ENCODE results near the gene ZDHHC6.
"Not testable (repeated sequence)": the region's sequence is repeated elsewhere in the genome, so short reads cannot be mapped to it uniquely, and the experiment has no call there.

The ZDHHC6 gene

GRCh38 chr10:112466802-112467201 is 20.1 kb upstream of the ZDHHC6 start:
- WGBS, 2 experiments = 92 to 93% methylated on average over 3 of the region's 3 CpGs
- H3K36me3 ChIP-seq (ENCODE audit: control insufficient read depth, insufficient read depth, low read length) = peaks cover 12% of the 10 kb centered on the region
- no peak overlapping the region for H3K4me3 ChIP-seq (ENCODE audit: insufficient read depth, low read depth, low read length)
- no peaks in the 10 kb centered on the region for H3K9me3 ChIP-seq (ENCODE audit: control insufficient read depth, low read length)
- no peak overlapping the region for H3K27ac ChIP-seq (ENCODE audit: insufficient read depth, low read depth, low read length, poor library complexity, severe bottlenecking)
- no peaks in the 10 kb centered on the region for H3K4me1 ChIP-seq (ENCODE audit: control insufficient read depth, insufficient read depth, low read length)
- H3K27me3 ChIP-seq (ENCODE audit: control insufficient read depth, insufficient read depth, low read length, poor library complexity, severe bottlenecking) = no peaks in the 10 kb centered on the region

GRCh38 chr10:112465299-112465883 is 18.7 kb upstream of the ZDHHC6 start:
- WGBS, 2 experiments = 93% methylated on average over 1 of the region's 3 CpGs
- Histone ChIP-seq H3K4me3 (ENCODE audit: insufficient read depth, low read depth, low read length) (no peak overlapping the region), H3K27me3 (ENCODE audit: control insufficient read depth, insufficient read depth, low read length, poor library complexity, severe bottlenecking) (no peaks in the 10 kb centered on the region), H3K36me3 (ENCODE audit: control insufficient read depth, insufficient read depth, low read length) (peaks cover 12% of the 10 kb centered on the region), H3K4me1 (ENCODE audit: control insufficient read depth, insufficient read depth, low read length) (no peaks in the 10 kb centered on the region), H3K9me3 (ENCODE audit: control insufficient read depth, low read length) (no peaks in the 10 kb centered on the region), H3K27ac (ENCODE audit: insufficient read depth, low read depth, low read length, poor library complexity, severe bottlenecking) (no peak overlapping the region)

GRCh38 chr10:112464074-112464473 is 17.4 kb upstream of the ZDHHC6 start:
- H3K36me3 ChIP-seq (ENCODE audit: control insufficient read depth, insufficient read depth, low read length) = peaks cover 12% of the 10 kb centered on the region
- H3K4me1 ChIP-seq (ENCODE audit: control insufficient read depth, insufficient read depth, low read length); H3K27ac ChIP-seq (ENCODE audit: insufficient read depth, low read depth, low read length, poor library complexity, severe bottlenecking); H3K27me3 ChIP-seq (ENCODE audit: control insufficient read depth, insufficient read depth, low read length, poor library complexity, severe bottlenecking); H3K4me3 ChIP-seq (ENCODE audit: insufficient read depth, low read depth, low read length); H3K9me3 ChIP-seq (ENCODE audit: control insufficient read depth, low read length): not testable (repeated sequence)
- 90 to 91% methylated on average over 5 of the region's 5 CpGs for WGBS, 2 experiments

GRCh38 chr10:112461029-112461887 is 14.5 kb upstream of the ZDHHC6 start:
- peaks cover 12% of the 10 kb centered on the region for H3K36me3 ChIP-seq (ENCODE audit: control insufficient read depth, insufficient read depth, low read length)
- no peaks in the 10 kb centered on the region for H3K9me3 ChIP-seq (ENCODE audit: control insufficient read depth, low read length)
- H3K27ac ChIP-seq (ENCODE audit: insufficient read depth, low read depth, low read length, poor library complexity, severe bottlenecking) = no peak overlapping the region
- no peak overlapping the region for H3K4me3 ChIP-seq (ENCODE audit: insufficient read depth, low read depth, low read length)
- no peaks in the 10 kb centered on the region for H3K27me3 ChIP-seq (ENCODE audit: control insufficient read depth, insufficient read depth, low read length, poor library complexity, severe bottlenecking)
- 93% methylated on average over 4 of the region's 4 CpGs for WGBS, 2 experiments
- no peaks in the 10 kb centered on the region for H3K4me1 ChIP-seq (ENCODE audit: control insufficient read depth, insufficient read depth, low read length)

GRCh38 chr10:112460366-112460765 is 13.7 kb upstream of the ZDHHC6 start:
- no peaks in the 10 kb centered on the region for H3K4me1 ChIP-seq (ENCODE audit: control insufficient read depth, insufficient read depth, low read length)
- H3K9me3 ChIP-seq (ENCODE audit: control insufficient read depth, low read length) = no peaks in the 10 kb centered on the region
- 100% methylated on average over 1 to 2 of the region's 2 CpGs for WGBS, 2 experiments
- peaks cover 9% of the 10 kb centered on the region for H3K36me3 ChIP-seq (ENCODE audit: control insufficient read depth, insufficient read depth, low read length)
- no peak overlapping the region for H3K4me3 ChIP-seq (ENCODE audit: insufficient read depth, low read depth, low read length)
- H3K27me3 ChIP-seq (ENCODE audit: control insufficient read depth, insufficient read depth, low read length, poor library complexity, severe bottlenecking) = no peaks in the 10 kb centered on the region
- no peak overlapping the region for H3K27ac ChIP-seq (ENCODE audit: insufficient read depth, low read depth, low read length, poor library complexity, severe bottlenecking)

- Histone ChIP-seq H3K36me3 (ENCODE audit: control insufficient read depth, insufficient read depth, low read length) (no peaks in the 10 kb centered on the region), H3K27me3 (ENCODE audit: control insufficient read depth, insufficient read depth, low read length, poor library complexity, severe bottlenecking) (no peaks in the 10 kb centered on the region), H3K4me3 (ENCODE audit: insufficient read depth, low read depth, low read length) (no peak overlapping the region), H3K27ac (ENCODE audit: insufficient read depth, low read depth, low read length, poor library complexity, severe bottlenecking) (no peak overlapping the region), H3K4me1 (ENCODE audit: control insufficient read depth, insufficient read depth, low read length) (no peaks in the 10 kb centered on the region), H3K9me3 (ENCODE audit: control insufficient read depth, low read length) (no peaks in the 10 kb centered on the region)
- WGBS, 2 experiments = 86 to 97% methylated on average over 2 of the region's 2 CpGs
Measured at GRCh38 chr10:112456533-112456932, 9.8 kb upstream of the ZDHHC6 start.

- Histone ChIP-seq H3K9me3 (ENCODE audit: control insufficient read depth, low read length) (no peaks in the 10 kb centered on the region), H3K27me3 (ENCODE audit: control insufficient read depth, insufficient read depth, low read length, poor library complexity, severe bottlenecking) (no peaks in the 10 kb centered on the region), H3K4me3 (ENCODE audit: insufficient read depth, low read depth, low read length) (no peak overlapping the region), H3K4me1 (ENCODE audit: control insufficient read depth, insufficient read depth, low read length) (no peaks in the 10 kb centered on the region), H3K36me3 (ENCODE audit: control insufficient read depth, insufficient read depth, low read length) (no peaks in the 10 kb centered on the region), H3K27ac (ENCODE audit: insufficient read depth, low read depth, low read length, poor library complexity, severe bottlenecking) (no peak overlapping the region)
- 86 to 88% methylated on average over 1 of the region's 3 CpGs for WGBS, 2 experiments
Measured at GRCh38 chr10:112454910-112455779, 8.4 kb upstream of the ZDHHC6 start.

- WGBS, 2 experiments = 95% methylated on average over 4 of the region's 4 CpGs
Measured at GRCh38 chr10:112448888-112449287, 2.2 kb upstream of the ZDHHC6 start.

GRCh38 chr10:112447620-112447928 is 860 bp upstream of the ZDHHC6 start:
- Histone ChIP-seq H3K4me1 (ENCODE audit: control insufficient read depth, insufficient read depth, low read length) (peaks cover 8% of the 10 kb centered on the region), H3K9me3 (ENCODE audit: control insufficient read depth, low read length) (no peaks in the 10 kb centered on the region), H3K4me3 (ENCODE audit: insufficient read depth, low read depth, low read length) (peak overlapping the region; percentile 96), H3K27me3 (ENCODE audit: control insufficient read depth, insufficient read depth, low read length, poor library complexity, severe bottlenecking) (no peaks in the 10 kb centered on the region), H3K36me3 (ENCODE audit: control insufficient read depth, insufficient read depth, low read length) (peaks cover 5% of the 10 kb centered on the region), H3K27ac (ENCODE audit: insufficient read depth, low read depth, low read length, poor library complexity, severe bottlenecking) (no peak overlapping the region)
- WGBS, 2 experiments = 5 to 10% methylated on average over 10 of the region's 10 CpGs

More at GRCh38 chr10:112448888-112449287, 2.2 kb upstream of the ZDHHC6 start:
- H3K27ac ChIP-seq (ENCODE audit: insufficient read depth, low read depth, low read length, poor library complexity, severe bottlenecking) = no peak overlapping the region
- no peaks in the 10 kb centered on the region for H3K36me3 ChIP-seq (ENCODE audit: control insufficient read depth, insufficient read depth, low read length)
- H3K9me3 ChIP-seq (ENCODE audit: control insufficient read depth, low read length) = no peaks in the 10 kb centered on the region
- H3K4me3 ChIP-seq (ENCODE audit: insufficient read depth, low read depth, low read length) = no peak overlapping the region
- H3K27me3 ChIP-seq (ENCODE audit: control insufficient read depth, insufficient read depth, low read length, poor library complexity, severe bottlenecking) = no peaks in the 10 kb centered on the region
- peaks cover 8% of the 10 kb centered on the region for H3K4me1 ChIP-seq (ENCODE audit: control insufficient read depth, insufficient read depth, low read length)

Measured in ectodermal cell (in vitro differentiated cells).